ENCODE data around the gene DHRSX. TPM values are rescaled to one million over a fixed set of nuclear protein-coding genes. Genes with fewer than 3 reads are reported as not detected.

Gene DHRSX
- total and polyA plus RNA-seq, 2 donors (not counting 3 experiments of a cell fraction or from before 2014, with no cell fraction given): 27.1 to 37.7 TPM

GRCh38 chrX:2427147-2427546 is 73.6 kb downstream of the DHRSX start:
- BruUV-seq (replicated peaks): no TSS peak
- no peak overlapping the region for H3K4me3 ChIP-seq (replicated peaks in 1 of 3; ENCODE audit: insufficient read depth in 1 of 3, low read depth in 1 of 3, low read length in 3 of 3)
- dilution Hi-C loops (cut with MboI; ENCODE audit: extremely low pct_ligation_motif_present, low sequenced_read_pairs) (no loop called here), intact Hi-C loops (cut with micrococcal nuclease) (no loop called here)
- H3K9ac ChIP-seq (replicated peaks; ENCODE audit: extremely low read depth, insufficient read depth, low read length): no peak overlapping the region
- no peaks in the 10 kb centered on the region for H3K79me2 ChIP-seq (ENCODE audit: control insufficient read depth, insufficient read depth, low read length)
- CTCF ChIA-PET: no interaction called here
- no peak overlapping the region for H3K4me2 ChIP-seq (ENCODE audit: insufficient read depth, low read length)
- no peaks in the 10 kb centered on the region for H3K9me3 ChIP-seq (replicated peaks; ENCODE audit: control insufficient read depth, insufficient read depth, low read length)
- DNase-seq (ENCODE audit: low read depth, low spot score) (no peak), FAIRE-seq (no peak)
- no peaks in the 10 kb centered on the region for H4K20me1 ChIP-seq (replicated peaks; ENCODE audit: control insufficient read depth, extremely low read depth, insufficient read depth, low read length)
- no peak overlapping the region for H2AFZ ChIP-seq (ENCODE audit: low read depth, low read length)
- no peaks in the 10 kb centered on the region for H3K27me3 ChIP-seq (ENCODE audit: control insufficient read depth in 2 of 2, insufficient read depth in 2 of 2, low read length in 2 of 2)
- TF ChIP-seq GATA2 (IDR thresholded peaks at IDR 0.05; ENCODE audit: insufficient read depth, insufficient read length, low read depth, low read length) (no peak), JUN (IDR thresholded peaks at IDR 0.05; ENCODE audit: borderline replicate concordance, insufficient read depth, insufficient read length, low read depth) (no peak), FOS (IDR thresholded peaks at IDR 0.05; ENCODE audit: borderline replicate concordance, insufficient read depth, low read length) (no peak), POLR2A (IDR thresholded peaks at IDR 0.05; ENCODE audit: low read depth, low read length) (no peak), MAX (IDR thresholded peaks at IDR 0.05; ENCODE audit: insufficient read depth, insufficient read length) (no peak), MYC (IDR thresholded peaks at IDR 0.05; ENCODE audit: low read depth, low read length) (no peak), CTCF (IDR thresholded peaks at IDR 0.05; ENCODE audit: extremely low read depth in 1 of 2, insufficient read depth in 1 of 2, low read depth in 1 of 2, low read length in 2 of 2) (no peak)
- peaks cover 0 to 2% of the 10 kb centered on the region in 2 experiments for H3K36me3 ChIP-seq (ENCODE audit: control insufficient read depth in 2 of 2, extremely low read depth in 1 of 2, insufficient read depth in 2 of 2, low read length in 2 of 2)
- no peaks in the 10 kb centered on the region for H3K4me1 ChIP-seq (ENCODE audit: control insufficient read depth, extremely low read depth, insufficient read depth, low read length)
- no peak overlapping the region for H3K27ac ChIP-seq (ENCODE audit: insufficient read depth, low read depth, low read length)
- no peaks in the 10 kb centered on the region for H3K9me1 ChIP-seq (replicated peaks; ENCODE audit: control insufficient read depth, extremely low read depth, insufficient read depth, low read length)
- POLR2A ChIA-PET: no interaction called here

Measured in endothelial cell of umbilical vein (primary cell).